Memory B cell (primary cell): Measurements from ENCODE around the gene MUCL3.

Experiments used
- ATAC-seq: fragments of 150-1000 bp; cut with Tn5 transposase; 2 replicates; pipeline ENCODE4 v1.10.0; 2021; ENCODE audit warnings: low read depth, mild to moderate bottlenecking, moderate library complexity
- DNase-seq, 2 donors: peaks; one replicate each; pipeline ENCODE4 v3.0.0; 2022; ENCODE audit warnings: low spot score in 2 of 2
- H3K27ac Mint-ChIP-seq: one replicate; pipeline ENCODE4 v1.8.0; 2022; ENCODE audit warnings: mild to moderate bottlenecking, moderate library complexity, mixed read lengths
- H3K27me3 Mint-ChIP-seq: one replicate; pipeline ENCODE4 v1.8.0; 2022; ENCODE audit warnings: mixed read lengths
- H3K36me3 Mint-ChIP-seq: one replicate; pipeline ENCODE4 v1.8.0; 2022; ENCODE audit warnings: mild to moderate bottlenecking, mixed read lengths
- H3K4me1 Mint-ChIP-seq: one replicate; pipeline ENCODE4 v1.8.0; 2022; ENCODE audit warnings: mixed read lengths
- H3K4me3 Mint-ChIP-seq: one replicate; pipeline ENCODE4 v1.8.0; 2022; ENCODE audit warnings: mild to moderate bottlenecking, moderate library complexity, mixed read lengths
- H3K9me3 Mint-ChIP-seq: one replicate; pipeline ENCODE4 v1.8.0; 2022; ENCODE audit warnings: mixed read lengths

MUCL3 gene, protein sequence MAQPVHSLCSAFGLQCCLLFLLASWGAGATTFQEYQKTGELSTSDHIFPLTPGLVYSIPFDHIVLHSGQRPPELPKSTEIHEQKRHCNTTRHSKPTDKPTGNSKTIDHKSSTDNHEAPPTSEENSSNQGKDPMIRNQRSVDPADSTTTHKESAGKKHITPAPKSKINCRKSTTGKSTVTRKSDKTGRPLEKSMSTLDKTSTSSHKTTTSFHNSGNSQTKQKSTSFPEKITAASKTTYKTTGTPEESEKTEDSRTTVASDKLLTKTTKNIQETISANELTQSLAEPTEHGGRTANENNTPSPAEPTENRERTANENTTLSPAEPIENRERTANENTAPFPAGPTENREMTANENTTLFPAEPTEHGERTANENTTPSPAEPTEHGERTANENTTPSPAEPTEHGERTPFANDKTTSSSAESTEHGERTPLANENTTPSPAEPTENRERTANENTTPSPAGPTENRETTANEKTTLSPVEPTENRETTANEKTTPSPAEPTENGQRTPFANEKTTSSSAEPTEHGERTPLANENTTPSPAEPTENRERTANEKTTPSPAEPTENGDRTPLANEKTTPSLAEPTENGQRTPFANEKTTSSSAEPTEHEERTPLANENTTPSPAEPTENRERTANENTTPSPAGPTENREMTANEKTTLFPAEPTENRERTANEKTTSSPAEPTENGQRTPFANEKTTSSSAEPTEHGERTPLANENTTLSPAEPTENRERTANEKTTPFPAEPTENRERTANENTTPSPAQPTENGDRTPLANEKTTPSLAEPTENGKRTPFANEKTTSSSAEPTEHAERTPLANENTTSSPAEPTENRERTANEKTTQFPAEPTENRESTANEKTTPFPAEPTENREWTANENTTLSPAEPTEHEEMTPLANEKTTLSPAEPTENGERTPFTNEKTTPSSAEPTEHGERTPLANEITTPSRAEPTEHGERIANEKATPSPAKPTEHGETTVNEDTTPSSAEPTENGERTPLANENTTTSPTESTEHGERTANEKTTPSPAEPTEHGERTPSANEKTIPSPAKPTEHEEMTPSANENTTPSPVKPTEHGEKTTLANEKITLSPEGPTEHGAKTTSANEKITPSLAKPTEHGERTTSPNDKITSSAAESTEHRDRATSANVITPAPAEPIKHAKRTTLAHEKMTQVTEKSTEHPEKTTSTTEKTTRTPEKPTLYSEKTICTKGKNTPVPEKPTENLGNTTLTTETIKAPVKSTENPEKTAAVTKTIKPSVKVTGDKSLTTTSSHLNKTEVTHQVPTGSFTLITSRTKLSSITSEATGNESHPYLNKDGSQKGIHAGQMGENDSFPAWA (N-terminal part only)

DNA sequence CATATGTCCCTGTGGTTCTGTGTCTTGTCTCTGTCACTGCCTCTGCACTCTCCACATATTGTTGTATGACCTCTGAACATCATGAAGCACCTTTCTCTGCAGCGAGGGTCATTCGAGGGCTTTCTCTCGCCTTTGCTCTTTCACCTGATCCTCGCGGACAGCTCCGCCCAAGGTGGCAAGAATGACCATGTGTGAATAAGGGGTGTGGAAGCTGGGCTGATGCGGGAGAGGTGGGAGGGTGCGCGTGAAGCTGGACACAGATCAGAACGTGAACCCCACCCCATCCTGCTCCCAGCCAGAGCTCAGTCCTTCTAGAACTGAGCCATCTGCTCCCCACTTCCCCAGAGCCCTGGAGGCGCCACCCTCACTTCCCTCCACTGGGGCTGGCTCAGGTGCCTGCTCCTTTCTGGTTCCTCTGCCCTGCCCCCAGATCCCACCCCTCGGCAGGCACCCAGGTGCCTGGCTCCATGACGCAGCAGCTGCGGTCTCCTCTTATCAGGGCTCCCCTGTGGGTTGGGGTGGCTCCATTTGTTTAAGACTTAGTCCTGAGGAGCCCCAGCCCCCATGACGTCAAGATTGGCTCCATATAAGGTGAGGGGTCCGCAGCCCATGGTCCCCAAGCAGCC, at the start of gene MUCL3:
TSS of gene MUCL3 (plus strand) at position 613 of the 626 bp plus-strand sequence. CDS start 27 bp downstream, outside the sequence.
- ATAC-seq (no peak), DNase-seq (no peak)
- H3K27ac Mint-ChIP-seq, result no peak within 1 kb of the TSS
- H3K9me3 Mint-ChIP-seq, result no peaks in the 10 kb centered on the region
- H3K36me3 Mint-ChIP-seq, result no peaks in the 10 kb centered on the region
- H3K27me3 Mint-ChIP-seq, result peaks cover 41% of the 10 kb centered on the region
- H3K4me1 Mint-ChIP-seq, result no peaks in the 10 kb centered on the region
- H3K4me3 Mint-ChIP-seq, result no peak within 1 kb of the TSS

DNA sequence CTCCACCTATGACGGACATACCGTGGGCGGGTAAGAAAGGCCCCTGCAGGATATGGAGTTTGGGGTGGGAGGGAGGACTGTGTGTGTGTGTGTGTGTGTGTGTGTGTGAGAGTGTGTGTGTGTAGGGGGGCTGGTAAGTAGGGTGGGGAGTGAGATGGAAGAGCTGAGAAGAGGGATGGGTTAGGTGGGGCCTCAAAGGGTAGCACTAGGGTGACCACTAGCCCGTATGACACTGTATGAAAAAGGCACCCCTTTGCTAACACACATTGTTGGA, 49.4 kb upstream of the MUCL3 start:
- H3K27ac Mint-ChIP-seq, result no peak overlapping the region
- H3K4me1 Mint-ChIP-seq, result peaks cover 7% of the 10 kb centered on the region
- peaks cover 26% of the 10 kb centered on the region for H3K36me3 Mint-ChIP-seq
- DNase-seq, result no peak
- no peak overlapping the region for H3K4me3 Mint-ChIP-seq
- no peaks in the 10 kb centered on the region for H3K27me3 Mint-ChIP-seq
- ATAC-seq, result no peak
- no peaks in the 10 kb centered on the region for H3K9me3 Mint-ChIP-seq

DNA sequence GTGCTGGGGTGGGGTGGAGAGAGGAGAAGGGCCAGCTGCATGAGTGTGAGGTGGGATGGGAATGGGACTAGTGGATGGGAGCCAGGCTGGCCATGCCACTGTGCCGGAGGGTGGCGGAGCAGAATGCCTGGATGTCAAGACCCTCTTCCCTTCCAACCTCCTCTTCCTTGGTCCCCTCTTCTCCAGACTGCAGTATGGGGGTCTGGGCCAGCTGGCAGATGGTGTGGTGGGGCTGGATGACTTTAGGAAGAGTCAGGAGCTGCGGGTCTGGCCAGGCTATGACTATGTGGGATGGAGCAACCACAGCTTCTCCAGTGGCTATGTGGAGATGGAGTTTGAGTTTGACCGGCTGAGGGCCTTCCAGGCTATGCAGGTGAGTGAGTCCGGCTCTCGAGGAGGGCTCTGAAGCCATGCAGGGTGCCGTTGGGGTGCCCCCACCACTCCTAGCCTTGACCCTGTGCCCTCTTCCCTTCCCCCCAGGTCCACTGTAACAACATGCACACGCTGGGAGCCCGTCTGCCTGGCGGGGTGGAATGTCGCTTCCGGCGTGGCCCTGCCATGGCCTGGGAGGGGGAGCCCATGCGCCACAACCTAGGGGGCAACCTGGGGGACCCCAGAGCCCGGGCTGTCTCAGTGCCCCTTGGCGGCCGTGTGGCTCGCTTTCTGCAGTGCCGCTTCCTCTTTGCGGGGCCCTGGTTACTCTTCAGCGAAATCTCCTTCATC, 48.8 kb upstream of the MUCL3 start:
- H3K9me3 Mint-ChIP-seq, result no peaks in the 10 kb centered on the region
- peaks cover 28% of the 10 kb centered on the region for H3K36me3 Mint-ChIP-seq
- no peaks in the 10 kb centered on the region for H3K27me3 Mint-ChIP-seq
- ATAC-seq, result no peak
- no peak overlapping the region for H3K27ac Mint-ChIP-seq
- DNase-seq, result no peak
- H3K4me1 Mint-ChIP-seq, result peaks cover 2% of the 10 kb centered on the region
- no peak overlapping the region for H3K4me3 Mint-ChIP-seq

DNA sequence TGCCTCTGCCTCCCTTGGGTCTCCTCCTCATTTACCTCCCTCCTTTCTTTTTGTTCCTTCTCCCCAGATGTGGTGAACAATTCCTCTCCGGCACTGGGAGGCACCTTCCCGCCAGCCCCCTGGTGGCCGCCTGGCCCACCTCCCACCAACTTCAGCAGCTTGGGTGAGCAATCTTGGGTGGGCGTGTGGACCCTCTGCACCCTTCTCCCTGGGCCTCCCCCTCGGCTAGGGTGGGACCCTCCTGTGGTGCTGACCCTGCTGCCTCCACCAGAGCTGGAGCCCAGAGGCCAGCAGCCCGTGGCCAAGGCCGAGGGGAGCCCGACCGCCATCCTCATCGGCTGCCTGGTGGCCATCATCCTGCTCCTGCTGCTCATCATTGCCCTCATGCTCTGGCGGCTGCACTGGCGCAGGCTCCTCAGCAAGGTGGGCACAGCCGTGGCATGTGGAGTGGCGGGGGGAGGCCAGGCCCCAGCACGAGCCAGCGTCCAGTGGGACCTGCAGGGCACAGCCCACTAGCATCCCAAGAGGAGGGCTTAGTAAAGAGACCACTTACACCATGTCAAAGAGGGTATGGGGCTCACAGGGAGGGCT, 47.7 kb upstream of the MUCL3 start:
- Mint-ChIP-seq H3K4me3 (no peak overlapping the region), H3K27ac (no peak overlapping the region), H3K4me1 (peaks cover 2% of the 10 kb centered on the region), H3K36me3 (peaks cover 29% of the 10 kb centered on the region), H3K27me3 (no peaks in the 10 kb centered on the region), H3K9me3 (no peaks in the 10 kb centered on the region)
- DNase-seq (no peak), ATAC-seq (no peak)

DNA sequence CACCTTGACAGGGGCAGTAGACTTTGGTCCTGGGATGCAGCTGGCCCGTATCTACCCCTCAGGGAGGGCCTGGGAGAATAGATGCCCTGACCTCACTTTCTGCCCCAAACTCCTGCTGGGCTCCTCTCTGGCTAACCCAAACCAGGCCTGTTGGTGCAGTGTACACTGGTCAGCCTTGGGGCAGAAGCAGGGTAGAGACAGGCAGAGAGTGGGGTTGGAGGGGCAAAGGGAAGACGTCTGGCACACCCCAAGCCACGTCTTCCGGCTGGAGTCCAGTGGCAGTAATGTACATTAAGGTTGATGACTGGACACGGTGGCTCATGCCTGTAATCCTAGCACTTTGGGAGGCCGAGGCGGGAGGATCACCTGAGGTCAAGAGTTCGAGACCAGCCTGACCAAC, 47.1 kb upstream of the MUCL3 start:
- Mint-ChIP-seq H3K4me1 (peaks cover 2% of the 10 kb centered on the region), H3K9me3 (no peaks in the 10 kb centered on the region), H3K27me3 (no peaks in the 10 kb centered on the region)

DNA sequence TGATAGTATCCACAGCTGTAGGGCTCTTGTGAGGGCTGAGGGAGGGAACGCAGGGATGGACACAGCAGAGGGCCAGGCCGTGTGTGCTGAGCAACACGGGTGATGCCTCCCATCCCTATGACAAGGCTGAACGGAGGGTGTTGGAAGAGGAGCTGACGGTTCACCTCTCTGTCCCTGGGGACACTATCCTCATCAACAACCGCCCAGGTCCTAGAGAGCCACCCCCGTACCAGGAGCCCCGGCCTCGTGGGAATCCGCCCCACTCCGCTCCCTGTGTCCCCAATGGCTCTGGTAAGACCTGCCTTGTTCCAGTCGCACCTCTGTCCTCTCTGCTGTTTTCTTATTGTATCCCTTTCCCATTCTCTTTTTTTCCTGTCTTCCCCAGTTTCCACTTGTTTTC, 46.4 kb upstream of the MUCL3 start:
- no peaks in the 10 kb centered on the region for H3K27me3 Mint-ChIP-seq
- H3K4me1 Mint-ChIP-seq, result peaks cover 2% of the 10 kb centered on the region
- H3K36me3 Mint-ChIP-seq, result peaks cover 35% of the 10 kb centered on the region
- DNase-seq (no peak), ATAC-seq (no peak)
- no peaks in the 10 kb centered on the region for H3K9me3 Mint-ChIP-seq
- no peak overlapping the region for H3K4me3 Mint-ChIP-seq
- H3K27ac Mint-ChIP-seq, result no peak overlapping the region

More for the DNA sequence above, 47.1 kb upstream of the MUCL3 start:
- H3K36me3 Mint-ChIP-seq, result peaks cover 33% of the 10 kb centered on the region
- H3K27ac Mint-ChIP-seq, result no peak overlapping the region
- ATAC-seq (no peak), DNase-seq (no peak)
- no peak overlapping the region for H3K4me3 Mint-ChIP-seq

DNA sequence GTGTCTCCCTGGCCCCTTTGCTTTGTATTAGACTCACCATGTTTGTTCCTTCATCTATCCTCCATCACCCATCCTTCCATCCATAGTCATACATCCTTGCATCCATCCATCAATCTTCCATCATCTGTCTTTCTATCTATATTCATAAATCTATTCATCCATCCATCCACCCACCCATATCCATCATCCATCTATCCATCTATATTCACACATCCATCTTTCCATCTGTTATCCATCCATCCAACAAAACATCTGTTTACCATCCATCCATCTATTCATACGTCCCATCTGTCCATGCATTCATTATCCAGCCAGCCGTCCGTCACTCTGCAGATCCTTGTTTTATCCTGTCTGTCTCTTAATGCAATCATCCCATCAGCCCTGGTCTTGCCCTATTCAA, 45.8 kb upstream of the MUCL3 start:
- Mint-ChIP-seq H3K4me3 (no peak overlapping the region), H3K27ac (no peak overlapping the region), H3K4me1 (peaks cover 2% of the 10 kb centered on the region), H3K36me3 (peaks cover 35% of the 10 kb centered on the region), H3K9me3 (no peaks in the 10 kb centered on the region), H3K27me3 (no peaks in the 10 kb centered on the region)
- no peak for DNase-seq
- no peak for ATAC-seq

DNA sequence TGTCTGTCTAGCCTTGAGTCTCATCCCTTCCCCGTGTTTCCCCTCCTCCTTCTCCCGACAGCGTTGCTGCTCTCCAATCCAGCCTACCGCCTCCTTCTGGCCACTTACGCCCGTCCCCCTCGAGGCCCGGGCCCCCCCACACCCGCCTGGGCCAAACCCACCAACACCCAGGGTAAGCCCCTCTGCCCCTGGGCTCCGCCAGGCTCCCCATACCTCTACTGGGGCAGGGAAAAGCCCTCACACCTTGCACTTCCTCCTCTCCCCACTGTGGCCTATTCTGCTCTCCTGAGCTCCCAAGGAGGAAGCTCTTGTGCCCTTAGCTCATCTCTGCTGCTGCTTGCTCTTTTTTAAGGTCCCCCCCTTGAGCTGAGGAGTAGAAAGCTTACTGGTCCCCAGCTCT, 45.4 kb upstream of the MUCL3 start:
- Mint-ChIP-seq H3K27ac (no peak overlapping the region), H3K4me1 (peaks cover 2% of the 10 kb centered on the region), H3K36me3 (peaks cover 35% of the 10 kb centered on the region), H3K27me3 (no peaks in the 10 kb centered on the region), H3K4me3 (no peak overlapping the region), H3K9me3 (no peaks in the 10 kb centered on the region)
- ATAC-seq (no peak), DNase-seq (no peak)

DNA sequence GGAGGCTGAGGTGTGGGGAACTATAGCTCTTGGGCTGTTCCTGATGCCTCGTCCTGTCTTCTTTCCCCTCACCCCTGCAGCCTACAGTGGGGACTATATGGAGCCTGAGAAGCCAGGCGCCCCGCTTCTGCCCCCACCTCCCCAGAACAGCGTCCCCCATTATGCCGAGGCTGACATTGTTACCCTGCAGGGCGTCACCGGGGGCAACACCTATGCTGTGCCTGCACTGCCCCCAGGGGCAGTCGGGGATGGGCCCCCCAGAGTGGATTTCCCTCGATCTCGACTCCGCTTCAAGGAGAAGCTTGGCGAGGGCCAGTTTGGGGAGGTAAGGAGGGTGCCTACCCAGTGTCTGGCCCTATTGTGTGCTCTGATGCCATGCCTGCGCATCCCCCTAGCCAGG, 44.2 kb upstream of the MUCL3 start:
- Mint-ChIP-seq H3K4me3 (no peak overlapping the region), H3K4me1 (no peaks in the 10 kb centered on the region), H3K27me3 (no peaks in the 10 kb centered on the region), H3K36me3 (peaks cover 33% of the 10 kb centered on the region), H3K27ac (no peak overlapping the region), H3K9me3 (no peaks in the 10 kb centered on the region)
- DNase-seq (no peak), ATAC-seq (no peak)

DNA sequence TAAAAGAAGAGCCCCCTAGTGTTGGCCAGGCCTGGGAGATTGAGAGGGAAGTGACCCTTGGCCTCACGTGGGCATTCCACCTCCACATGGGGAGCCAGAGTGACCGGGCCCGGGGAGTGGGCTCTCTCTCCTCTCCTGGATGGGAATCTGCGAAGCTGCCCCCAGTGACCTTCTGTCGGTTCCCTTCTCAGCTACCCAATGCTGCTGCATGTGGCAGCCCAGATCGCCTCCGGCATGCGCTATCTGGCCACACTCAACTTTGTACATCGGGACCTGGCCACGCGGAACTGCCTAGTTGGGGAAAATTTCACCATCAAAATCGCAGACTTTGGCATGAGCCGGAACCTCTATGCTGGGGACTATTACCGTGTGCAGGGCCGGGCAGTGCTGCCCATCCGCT, 42.9 kb upstream of the MUCL3 start:
- DNase-seq, result no peak
- H3K9me3 Mint-ChIP-seq, result no peaks in the 10 kb centered on the region
- peaks cover 27% of the 10 kb centered on the region for H3K36me3 Mint-ChIP-seq
- H3K4me1 Mint-ChIP-seq, result peaks cover 6% of the 10 kb centered on the region
- no peak for ATAC-seq
- H3K27me3 Mint-ChIP-seq, result no peaks in the 10 kb centered on the region
- H3K4me3 Mint-ChIP-seq, result no peak overlapping the region
- no peak overlapping the region for H3K27ac Mint-ChIP-seq

DNA sequence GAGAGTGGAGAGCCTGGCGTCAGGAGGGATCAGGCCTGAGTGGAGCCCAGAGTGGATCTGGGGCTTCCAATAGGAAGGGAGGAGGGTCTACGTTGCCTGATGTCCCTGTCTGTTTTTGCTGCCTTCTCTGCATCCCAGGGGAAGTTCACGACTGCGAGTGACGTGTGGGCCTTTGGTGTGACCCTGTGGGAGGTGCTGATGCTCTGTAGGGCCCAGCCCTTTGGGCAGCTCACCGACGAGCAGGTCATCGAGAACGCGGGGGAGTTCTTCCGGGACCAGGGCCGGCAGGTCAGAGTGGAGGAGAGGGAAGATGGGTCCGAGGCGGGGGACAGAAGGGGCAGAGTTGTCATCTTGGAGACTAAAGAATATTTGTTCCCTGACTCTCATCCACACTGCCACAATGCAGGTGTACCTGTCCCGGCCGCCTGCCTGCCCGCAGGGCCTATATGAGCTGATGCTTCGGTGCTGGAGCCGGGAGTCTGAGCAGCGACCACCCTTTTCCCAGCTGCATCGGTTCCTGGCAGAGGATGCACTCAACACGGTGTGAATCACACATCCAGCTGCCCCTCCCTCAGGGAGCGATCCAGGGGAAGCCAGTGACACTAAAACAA, 41.9 kb upstream of the MUCL3 start:
- H3K27me3 Mint-ChIP-seq, result no peaks in the 10 kb centered on the region
- DNase-seq, result no peak
- no peak overlapping the region for H3K4me3 Mint-ChIP-seq
- H3K4me1 Mint-ChIP-seq, result peaks cover 7% of the 10 kb centered on the region
- no peak for ATAC-seq
- H3K27ac Mint-ChIP-seq, result no peak overlapping the region
- H3K36me3 Mint-ChIP-seq, result peaks cover 26% of the 10 kb centered on the region
- H3K9me3 Mint-ChIP-seq, result no peaks in the 10 kb centered on the region

DNA sequence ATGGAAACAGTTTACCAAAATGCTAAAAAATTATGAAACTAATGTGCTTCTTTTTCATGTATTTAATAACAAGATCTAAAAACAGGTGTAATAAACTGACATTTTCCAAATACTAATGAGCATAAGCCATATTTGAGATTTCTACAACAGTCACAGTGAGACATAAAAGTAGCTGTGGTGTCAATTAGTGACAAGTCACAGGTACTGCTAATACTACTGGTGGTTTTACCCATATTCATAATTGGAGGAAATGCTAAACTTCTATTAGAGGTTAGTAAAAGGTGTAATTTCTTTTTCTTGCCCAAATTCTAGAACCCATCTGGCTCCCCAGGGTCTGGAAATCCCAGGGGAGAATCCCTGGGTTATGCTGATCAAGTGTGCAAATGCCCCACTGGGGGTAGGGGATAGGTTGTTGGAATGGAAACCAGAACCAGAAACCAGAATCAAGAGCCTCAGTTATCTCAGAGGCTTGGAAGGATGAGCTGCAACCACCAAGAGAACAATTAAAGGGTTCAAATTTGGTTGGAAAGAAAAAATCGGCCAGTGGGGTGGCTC, 39.8 kb upstream of the MUCL3 start:
- no peaks in the 10 kb centered on the region for H3K9me3 Mint-ChIP-seq
- peaks cover 17% of the 10 kb centered on the region for H3K36me3 Mint-ChIP-seq
- DNase-seq (no peak), ATAC-seq (no peak)
- no peaks in the 10 kb centered on the region for H3K27me3 Mint-ChIP-seq
- H3K4me3 Mint-ChIP-seq, result no peak overlapping the region
- H3K4me1 Mint-ChIP-seq, result peaks cover 7% of the 10 kb centered on the region
- H3K27ac Mint-ChIP-seq, result no peak overlapping the region
